CD8-positive, alpha-beta memory T cell (primary cell): Measurements from ENCODE around the gene TBC1D22A. TPM values are rescaled to one million over a fixed set of nuclear protein-coding genes. Genes with fewer than 3 reads are reported as not detected.

Experiments
- CTCF ChIA-PET: fragments of 350-600 bp; sonication (Branson Sonifier 250); formaldehyde crosslinking; loops from one replicate; lab custom pipeline; 2021; ENCODE audit warnings: antibody characterized with exemption; lab: Charles Lee
- POLR2A ChIA-PET: fragments of 350-600 bp; sonication (Branson Sonifier 250); formaldehyde crosslinking; loops from one replicate; lab custom pipeline; 2021; ENCODE audit warnings: antibody characterized with exemption; lab: Charles Lee
- DNase-seq, 5 donors: peaks; one replicate each; pipeline versions ENCODE4 v3.0.0 to v3.0.0-alpha.2; 2020 to 2022; ENCODE audit warnings: mixed read lengths in 1 of 5
- H3K27ac ChIP-seq: one replicate; pipeline ENCODE4 v1.7.0; 2013; ENCODE audit warnings: low read depth, mild to moderate bottlenecking, low read length, moderate library complexity
- H3K27me3 ChIP-seq: 2 replicates; pipeline ENCODE4 v1.7.0; 2013; ENCODE audit warnings: low read length, mild to moderate bottlenecking; ENCODE audit not compliant: insufficient read depth, poor library complexity, severe bottlenecking
- H3K36me3 ChIP-seq: 2 replicates; pipeline ENCODE4 v1.7.0; 2013; ENCODE audit warnings: mild to moderate bottlenecking, low read length, moderate library complexity; ENCODE audit not compliant: insufficient read depth
- H3K4me1 ChIP-seq: 2 replicates; pipeline ENCODE4 v1.7.0; 2013; ENCODE audit warnings: mild to moderate bottlenecking, low read length, moderate library complexity; ENCODE audit not compliant: insufficient read depth
- H3K4me3 ChIP-seq: 2 replicates; pipeline ENCODE4 v1.7.0; 2013; ENCODE audit warnings: mild to moderate bottlenecking, low read length
- H3K9me3 ChIP-seq: 2 replicates; pipeline ENCODE4 v1.7.0; 2013; ENCODE audit warnings: mild to moderate bottlenecking, low read length
- H3K27ac Mint-ChIP-seq, 8 donors: one replicate each; pipeline ENCODE4 v1.8.0; 2020 to 2021; ENCODE audit warnings: mixed read lengths in 8 of 8, mild to moderate bottlenecking in 6 of 8, inconsistent platforms in 3 of 8, moderate library complexity in 3 of 8
- H3K27me3 Mint-ChIP-seq, 2 donors: one replicate each; pipeline ENCODE4 v1.8.0; 2020 to 2021; ENCODE audit warnings: mixed read lengths in 2 of 2, mild to moderate bottlenecking in 1 of 2, moderate library complexity in 1 of 2
- H3K36me3 Mint-ChIP-seq, 3 donors: one replicate each; pipeline ENCODE4 v1.8.0; 2020 to 2021; ENCODE audit warnings: mixed read lengths in 3 of 3, inconsistent platforms in 1 of 3, mild to moderate bottlenecking in 1 of 3
- H3K4me1 Mint-ChIP-seq, 3 donors: one replicate each; pipeline ENCODE4 v1.8.0; 2020 to 2021; ENCODE audit warnings: mixed read lengths in 3 of 3, inconsistent platforms in 1 of 3, mild to moderate bottlenecking in 1 of 3
- H3K4me3 Mint-ChIP-seq, 7 donors: one replicate each; pipeline ENCODE4 v1.8.0; 2020 to 2021; ENCODE audit warnings: mixed read lengths in 7 of 7, mild to moderate bottlenecking in 6 of 7, moderate library complexity in 4 of 7, inconsistent platforms in 2 of 7
- H3K9me3 Mint-ChIP-seq, 5 donors: one replicate each; pipeline ENCODE4 v1.8.0; 2020 to 2022; ENCODE audit warnings: mixed read lengths in 5 of 5, mild to moderate bottlenecking in 3 of 5, moderate library complexity in 2 of 5, inconsistent platforms in 1 of 5
- polyA plus RNA-seq: library from polyadenylated mRNA; unstranded; fragments of 300-500 nt; fragmentation: Illumina TruSeq; gene quantifications from one replicate; pipeline ENCODE4 v1.2.3, GENCODE V29; 2021
- total RNA-seq, 2 experiments: library from RNA; stranded (reverse); gene quantifications; one replicate each; pipeline ENCODE4 v1.2.3, GENCODE V29; 2021

The TBC1D22A gene
- total and polyA plus RNA-seq, 3 experiments from 2014 or later = 26.6 to 34.8 (median 34.0) TPM

DNA sequence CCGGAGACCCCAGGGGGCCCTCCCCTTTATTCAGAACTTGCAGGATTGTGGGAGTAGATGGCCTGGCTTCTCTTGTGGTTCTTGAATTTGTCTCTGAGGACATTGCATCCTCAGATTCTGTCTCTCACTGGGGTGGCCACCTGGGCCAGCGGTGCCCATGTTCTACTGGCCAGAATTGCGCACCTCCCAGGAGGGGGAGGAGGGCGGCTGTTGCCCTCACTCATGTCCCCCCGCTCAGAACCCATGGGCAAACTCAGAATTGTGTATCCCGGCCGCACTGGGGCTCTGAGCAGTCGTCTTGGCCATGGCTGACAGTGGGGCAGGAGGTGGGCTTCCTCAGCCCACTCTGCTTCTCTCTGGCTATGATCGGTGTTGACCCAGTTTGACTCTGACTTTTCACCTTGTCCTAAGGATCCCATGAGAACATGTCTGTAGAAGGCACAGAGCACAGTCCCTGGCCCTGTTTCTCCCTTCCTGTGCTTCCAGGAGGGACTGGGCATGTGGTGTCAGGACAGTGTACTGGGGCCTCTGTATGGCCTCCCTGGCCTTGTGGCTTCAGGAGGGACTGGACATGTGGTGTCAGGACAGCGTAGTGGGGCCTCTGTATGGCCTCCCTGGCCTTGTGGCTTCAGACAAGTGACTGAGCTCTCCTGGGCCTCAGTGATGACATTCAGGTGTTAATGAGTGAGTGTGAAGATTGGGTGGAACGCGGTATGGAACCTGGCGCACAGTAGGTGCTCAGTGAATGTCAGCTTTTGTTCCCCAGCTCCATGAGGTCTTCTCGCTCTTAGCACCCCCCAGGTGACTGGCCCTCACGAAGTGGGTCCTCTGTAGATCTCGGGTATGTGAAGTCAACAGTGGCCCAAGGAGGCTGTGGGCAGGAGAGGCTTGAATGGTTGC, 99.3 kb downstream of the TBC1D22A start:
- Mint-ChIP-seq H3K4me3 (no peak overlapping the region), H3K9me3 (no peaks in the 10 kb centered on the region), H3K27ac (peak overlapping the region in 4 of 8 donors; percentile 3 to 24 (median 18)), H3K36me3 (peaks cover under 1 to 38% (median 11%) of the 10 kb centered on the region in 3 donors), H3K27me3 (no peaks in the 10 kb centered on the region), H3K4me1 (peaks cover 17 to 27% (median 21%) of the 10 kb centered on the region in 3 donors)
- Histone ChIP-seq H3K36me3 (no peaks in the 10 kb centered on the region), H3K4me3 (no peak overlapping the region), H3K9me3 (no peaks in the 10 kb centered on the region), H3K4me1 (no peaks in the 10 kb centered on the region), H3K27ac (no peak overlapping the region), H3K27me3 (no peaks in the 10 kb centered on the region)
- no peak for DNase-seq
- CTCF ChIA-PET = no interaction called here
- POLR2A ChIA-PET = no interaction called here

DNA sequence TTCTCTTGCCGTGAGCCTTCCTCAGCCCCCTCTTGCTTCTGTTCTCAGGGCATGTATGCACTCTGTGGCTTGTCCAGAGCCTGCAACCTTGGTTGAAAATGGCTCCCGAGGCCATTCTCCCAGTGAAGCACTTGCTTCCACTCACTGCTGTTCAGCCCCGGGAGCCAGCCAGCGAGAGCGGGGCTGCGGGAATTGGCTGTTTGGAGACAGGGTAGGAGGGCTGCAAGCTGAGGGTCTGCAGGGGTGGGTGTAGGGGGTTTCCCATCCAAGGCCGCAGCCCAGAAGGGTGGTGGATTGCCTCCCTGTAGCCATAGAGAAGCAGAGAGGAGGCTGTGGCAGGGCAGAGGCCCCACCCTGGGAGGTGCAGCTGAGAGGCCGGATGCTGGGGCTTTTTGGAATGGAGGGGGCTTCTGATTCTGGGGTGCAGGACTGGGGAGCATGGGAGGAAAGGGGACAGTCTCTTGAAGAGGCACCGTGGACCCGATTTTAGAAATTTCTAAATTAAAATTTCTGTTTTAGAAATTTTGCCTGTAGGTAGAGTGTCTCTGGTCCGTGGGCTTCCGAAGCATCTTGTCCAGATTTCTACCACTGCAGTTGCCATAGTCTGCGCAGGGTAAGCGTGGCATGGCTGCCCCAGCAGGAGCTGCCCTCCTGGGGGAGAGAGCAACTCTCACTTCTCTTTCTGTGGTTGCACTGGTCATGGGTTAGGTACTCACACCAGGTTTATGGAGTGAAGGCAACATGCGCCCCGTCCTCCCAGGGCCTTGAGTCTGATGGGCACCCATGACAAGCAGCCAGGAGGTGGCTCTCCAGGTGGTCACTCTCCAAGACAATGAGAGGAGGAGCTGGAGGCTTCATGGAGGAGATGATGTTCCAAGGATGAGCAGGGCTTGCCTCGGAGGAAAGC, 100.2 kb downstream of the TBC1D22A start:
- no peaks in the 10 kb centered on the region for H3K36me3 ChIP-seq
- POLR2A ChIA-PET = no interaction called here
- no peak overlapping the region for H3K4me3 ChIP-seq
- H3K27ac ChIP-seq = no peak overlapping the region
- peak overlapping the region in 1 of 8 donors; percentile 3 for H3K27ac Mint-ChIP-seq
- peaks cover 12 to 22% (median 13%) of the 10 kb centered on the region in 3 donors for H3K4me1 Mint-ChIP-seq
- no peaks in the 10 kb centered on the region for H3K9me3 ChIP-seq
- no peaks in the 10 kb centered on the region for H3K27me3 Mint-ChIP-seq
- CTCF ChIA-PET = no interaction called here
- no peaks in the 10 kb centered on the region for H3K4me1 ChIP-seq
- no peaks in the 10 kb centered on the region for H3K9me3 Mint-ChIP-seq
- no peaks in the 10 kb centered on the region for H3K27me3 ChIP-seq
- no peak for DNase-seq
- no peak overlapping the region for H3K4me3 Mint-ChIP-seq
- H3K36me3 Mint-ChIP-seq = peaks cover 9 to 44% (median 20%) of the 10 kb centered on the region in 3 donors

DNA sequence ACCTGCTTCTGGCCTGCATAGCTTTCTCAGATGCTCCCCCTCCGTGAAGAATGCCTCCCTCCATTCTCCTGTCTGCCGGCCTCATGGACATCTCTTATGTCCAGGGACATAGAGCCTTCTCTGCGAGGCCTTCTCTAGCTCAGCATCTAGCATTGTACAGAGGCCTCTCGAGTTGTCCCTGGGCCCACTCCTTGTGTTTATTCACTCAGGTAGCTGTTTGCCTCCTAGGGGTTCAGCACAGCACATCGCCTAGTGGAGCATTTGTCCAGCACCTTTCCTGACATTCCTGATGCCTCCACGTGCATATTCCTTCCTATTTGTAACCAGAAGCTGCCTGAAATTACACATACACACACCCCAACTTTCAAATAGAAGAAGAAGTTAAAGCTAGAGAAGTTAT, 101.3 kb downstream of the TBC1D22A start:
- H3K27ac ChIP-seq = no peak overlapping the region
- CTCF ChIA-PET = no interaction called here
- DNase-seq = no peak

DNA sequence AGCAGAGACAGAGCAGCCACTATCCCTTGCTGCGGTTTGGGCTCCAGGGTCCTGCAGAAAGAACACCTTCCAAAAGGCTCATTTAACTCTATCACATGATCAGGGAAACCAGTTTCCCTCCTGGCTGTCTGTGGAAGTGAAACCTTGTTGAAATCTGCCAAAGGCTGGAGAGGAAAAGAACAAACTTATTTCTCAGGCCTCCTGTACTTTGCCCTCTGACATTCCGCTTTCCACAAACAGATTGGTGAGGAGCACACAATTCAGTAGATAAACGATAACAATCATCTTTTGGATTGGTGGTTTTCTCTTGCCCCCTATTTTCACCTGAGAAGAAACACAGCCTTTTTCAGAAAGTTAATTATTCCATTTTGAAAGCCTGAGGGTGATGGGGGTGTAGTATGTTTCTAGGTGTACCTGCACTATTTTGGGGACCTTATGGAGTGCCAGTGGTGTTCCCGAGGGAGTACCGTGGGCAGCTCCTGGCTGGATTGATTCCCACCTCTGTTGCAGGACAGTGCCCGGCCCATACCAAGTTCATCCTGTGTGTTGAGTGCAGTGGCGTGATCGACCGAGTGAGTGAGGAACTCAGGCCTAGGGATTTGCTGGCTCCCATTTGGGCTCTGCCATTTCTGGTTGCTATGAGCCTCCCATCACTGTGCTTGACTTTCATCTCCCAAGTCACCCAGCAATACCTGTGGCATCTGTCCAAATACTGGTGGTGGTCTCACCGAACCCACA, 102.0 kb downstream of the TBC1D22A start:
- H3K27ac ChIP-seq = no peak overlapping the region
- no peaks in the 10 kb centered on the region for H3K9me3 ChIP-seq
- peaks cover 0 to 4% (median 2%) of the 10 kb centered on the region in 5 donors for H3K9me3 Mint-ChIP-seq
- H3K4me1 Mint-ChIP-seq = peaks cover 17 to 25% (median 19%) of the 10 kb centered on the region in 3 donors
- ChIA-PET CTCF (no interaction called here), POLR2A (no interaction called here)
- H3K27me3 ChIP-seq = no peaks in the 10 kb centered on the region
- no peaks in the 10 kb centered on the region for H3K27me3 Mint-ChIP-seq
- peaks cover 16 to 55% (median 34%) of the 10 kb centered on the region in 3 donors for H3K36me3 Mint-ChIP-seq
- no peaks in the 10 kb centered on the region for H3K36me3 ChIP-seq
- no peak for DNase-seq
- no peak overlapping the region for H3K4me3 Mint-ChIP-seq
- H3K4me3 ChIP-seq = no peak overlapping the region
- H3K4me1 ChIP-seq = no peaks in the 10 kb centered on the region
- H3K27ac Mint-ChIP-seq = peak overlapping the region in 1 of 8 donors; percentile 42

More for the DNA sequence above, 101.3 kb downstream of the TBC1D22A start:
- Mint-ChIP-seq H3K9me3 (peaks cover 0 to 4% (median 0%) of the 10 kb centered on the region in 5 donors), H3K27me3 (no peaks in the 10 kb centered on the region), H3K4me1 (peaks cover 12 to 21% (median 14%) of the 10 kb centered on the region in 3 donors), H3K4me3 (no peak overlapping the region), H3K27ac (peak overlapping the region in 1 of 8 donors; percentile 31), H3K36me3 (peaks cover 12 to 49% (median 28%) of the 10 kb centered on the region in 3 donors)
- Histone ChIP-seq H3K9me3 (no peaks in the 10 kb centered on the region), H3K27me3 (no peaks in the 10 kb centered on the region), H3K4me3 (no peak overlapping the region), H3K4me1 (no peaks in the 10 kb centered on the region), H3K36me3 (no peaks in the 10 kb centered on the region)
- POLR2A ChIA-PET = no interaction called here

DNA sequence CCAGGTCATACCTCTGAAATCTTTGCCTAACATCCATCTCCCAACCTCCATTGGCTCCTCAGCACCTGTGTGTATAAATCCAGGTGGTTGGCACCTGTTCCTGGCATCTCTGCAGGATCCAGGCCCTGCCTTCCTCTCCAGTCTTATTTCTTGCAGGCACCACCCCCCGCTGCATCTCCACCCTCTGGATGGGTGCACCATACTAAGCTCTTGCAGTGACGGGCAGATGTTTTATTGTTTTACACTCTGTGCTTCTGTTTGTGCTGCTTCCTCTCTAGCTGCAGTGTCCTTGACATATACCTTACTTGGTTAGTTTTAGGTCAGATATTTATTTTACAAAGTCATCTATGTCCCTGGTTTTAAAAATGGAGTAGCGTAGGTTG, 102.6 kb downstream of the TBC1D22A start:
- Histone ChIP-seq H3K27me3 (no peaks in the 10 kb centered on the region), H3K27ac (no peak overlapping the region), H3K4me1 (no peaks in the 10 kb centered on the region), H3K9me3 (no peaks in the 10 kb centered on the region), H3K36me3 (peaks cover under 1% of the 10 kb centered on the region), H3K4me3 (no peak overlapping the region)
- POLR2A ChIA-PET = no interaction called here
- CTCF ChIA-PET = no interaction called here
- Mint-ChIP-seq H3K27ac (peak overlapping the region in 1 of 8 donors; percentile 24), H3K9me3 (peaks cover 0 to 4% (median 2%) of the 10 kb centered on the region in 5 donors), H3K36me3 (peaks cover 16 to 59% (median 38%) of the 10 kb centered on the region in 3 donors), H3K4me1 (peaks cover 17 to 25% (median 19%) of the 10 kb centered on the region in 3 donors), H3K27me3 (no peaks in the 10 kb centered on the region), H3K4me3 (no peak overlapping the region)
- no peak for DNase-seq

DNA sequence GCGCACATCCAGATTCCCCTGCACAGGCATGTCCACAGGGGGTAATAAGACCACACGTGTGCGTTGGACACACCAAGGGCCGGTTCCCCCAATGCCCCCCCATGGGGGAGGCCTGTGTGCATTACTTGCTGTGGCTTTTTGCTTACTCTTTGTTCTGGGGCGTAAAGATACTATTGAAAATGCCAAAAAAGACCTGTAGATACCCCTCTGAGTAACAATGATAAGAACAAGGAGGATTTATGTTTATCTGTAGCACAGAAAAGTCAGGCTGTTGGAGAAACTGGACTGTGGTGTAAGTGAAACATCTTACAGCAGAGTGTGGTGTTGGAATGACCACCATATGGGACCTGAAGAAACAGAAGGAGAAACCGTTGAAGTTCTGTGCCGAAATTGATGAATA, 103.2 kb downstream of the TBC1D22A start:
- H3K4me1 ChIP-seq = no peaks in the 10 kb centered on the region
- peaks cover 17 to 25% (median 19%) of the 10 kb centered on the region in 3 donors for H3K4me1 Mint-ChIP-seq
- H3K27ac Mint-ChIP-seq = no peak overlapping the region
- no peaks in the 10 kb centered on the region for H3K9me3 ChIP-seq
- no peak overlapping the region for H3K4me3 ChIP-seq
- H3K27ac ChIP-seq = no peak overlapping the region
- H3K4me3 Mint-ChIP-seq = no peak overlapping the region
- no peaks in the 10 kb centered on the region for H3K27me3 ChIP-seq
- peaks cover 2 to 7% (median 4%) of the 10 kb centered on the region in 5 donors for H3K9me3 Mint-ChIP-seq
- peaks cover 5% of the 10 kb centered on the region for H3K36me3 ChIP-seq
- CTCF ChIA-PET = no interaction called here
- DNase-seq = no peak
- POLR2A ChIA-PET = interaction anchor here (0.5 kb wide), 1 partner anchor 14 kb away, joined by 6 read pairs; no protein-coding TSS in a partner anchor
- peaks cover 16 to 65% (median 44%) of the 10 kb centered on the region in 3 donors for H3K36me3 Mint-ChIP-seq
- no peaks in the 10 kb centered on the region for H3K27me3 Mint-ChIP-seq

DNA sequence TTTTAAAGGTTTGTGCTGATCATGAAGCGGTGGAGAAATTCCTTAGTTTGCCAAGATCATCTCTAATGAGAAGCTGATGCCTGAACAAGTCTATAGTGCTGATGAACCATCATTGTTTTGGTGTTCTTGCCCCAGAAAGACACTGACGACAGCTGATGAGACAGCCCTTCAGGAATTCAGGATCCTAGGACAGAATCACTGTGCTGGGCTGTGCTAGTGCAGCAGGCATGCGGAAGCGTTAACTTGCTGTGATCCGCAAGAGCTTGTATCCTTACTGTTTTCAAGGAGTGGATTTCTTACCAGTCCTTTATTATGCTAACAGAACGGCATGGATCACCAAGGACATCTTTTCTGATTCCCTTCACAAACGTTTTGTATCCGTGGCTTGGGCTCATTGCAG, 104.1 kb downstream of the TBC1D22A start:
- Histone ChIP-seq H3K27ac (no peak overlapping the region), H3K9me3 (no peaks in the 10 kb centered on the region), H3K4me1 (no peaks in the 10 kb centered on the region), H3K27me3 (no peaks in the 10 kb centered on the region), H3K36me3 (peaks cover 5% of the 10 kb centered on the region), H3K4me3 (no peak overlapping the region)
- peaks cover 17 to 25% (median 18%) of the 10 kb centered on the region in 3 donors for H3K4me1 Mint-ChIP-seq
- ChIA-PET POLR2A (no interaction called here), CTCF (interaction anchor here (1.3 kb wide), 1 partner anchor 63 kb away, joined by 3 read pairs; no protein-coding TSS in a partner anchor)
- H3K27me3 Mint-ChIP-seq = no peaks in the 10 kb centered on the region
- no peak for DNase-seq
- H3K36me3 Mint-ChIP-seq = peaks cover 22 to 75% (median 53%) of the 10 kb centered on the region in 3 donors
- H3K27ac Mint-ChIP-seq = peak overlapping the region in 1 of 8 donors; percentile 23
- H3K4me3 Mint-ChIP-seq = no peak overlapping the region
- H3K9me3 Mint-ChIP-seq = peaks cover 9 to 17% (median 13%) of the 10 kb centered on the region in 5 donors
